H1 (cell line): ENCODE results near the gene ZNF471. TPM values are rescaled to one million over a fixed set of nuclear protein-coding genes. Genes with fewer than 3 reads are reported as not detected.

ENCODE experiments used
- CTCF ChIA-PET: fragments of 300-600 bp; sonication (Branson Sonifier 250); formaldehyde crosslinking; loops from one replicate; lab custom pipeline; 2021; ENCODE audit not compliant: partially characterized antibody; lab: Charles Lee
- POLR2A ChIA-PET: fragments of 300-600 bp; sonication (Branson Sonifier 250); formaldehyde crosslinking; loops from one replicate; lab custom pipeline; 2021; ENCODE audit warnings: inconsistent platforms; ENCODE audit not compliant: partially characterized antibody; lab: Charles Lee
- DNase-seq, 2 experiments: peaks; one replicate each; pipeline versions ENCODE4 v3.0.0 to v3.0.0-alpha.2; 2010 to 2022; ENCODE audit warnings: low spot score in 2 of 2, low read depth in 1 of 2, mixed read lengths in 1 of 2
- FAIRE-seq: peaks from 2 replicates; lab custom pipeline; 2011; peaks lifted over from hg19 to GRCh38; lab: Jason Lieb, UNC
- H2AFZ ChIP-seq: 2 replicates; pipeline ENCODE4 v1.8.1; 2012; ENCODE audit warnings: low read length, inconsistent platforms
- H2AK5ac ChIP-seq: 2 replicates; pipeline ENCODE4 v1.6.1; 2013; ENCODE audit warnings: low read depth, low read length
- H2BK120ac ChIP-seq: replicated peaks from 2 replicates; pipeline ENCODE3; 2013; ENCODE audit warnings: low read depth, low read length, inconsistent platforms
- H2BK12ac ChIP-seq: 2 replicates; pipeline ENCODE4 v1.6.1; 2013; ENCODE audit warnings: low read depth, low read length
- H2BK15ac ChIP-seq: 2 replicates; pipeline ENCODE4 v1.6.1; 2013; ENCODE audit warnings: low read length
- H2BK20ac ChIP-seq: 2 replicates; pipeline ENCODE4 v1.6.1; 2013; ENCODE audit warnings: low read length
- H2BK5ac ChIP-seq: 2 replicates; pipeline ENCODE4 v1.6.1; 2013; ENCODE audit warnings: low read depth, low read length
- H3K14ac ChIP-seq: 2 replicates; pipeline ENCODE4 v1.6.1; 2013; ENCODE audit warnings: inconsistent platforms; ENCODE audit not compliant: insufficient read length
- H3K18ac ChIP-seq: 2 replicates; pipeline ENCODE4 v1.6.1; 2013; ENCODE audit warnings: low read length; ENCODE audit errors: extremely low read depth
- H3K23ac ChIP-seq: 2 replicates; pipeline ENCODE4 v1.6.1; 2013; ENCODE audit warnings: inconsistent platforms; ENCODE audit not compliant: insufficient read length
- H3K23me2 ChIP-seq: 2 replicates; pipeline ENCODE4 v1.6.1; 2013; ENCODE audit warnings: low read depth, low read length
- H3K27ac ChIP-seq: 2 replicates; pipeline ENCODE4 v1.6.1; 2011; ENCODE audit warnings: low read depth, low read length, inconsistent platforms
- H3K27me3 ChIP-seq, 4 experiments: replicated peaks in 1 of 4; 1 replicate in 1 of 4; 2 replicates in 3 of 4; pipeline versions ENCODE4 v1.6.1 to v1.8.1; 2011 to 2013; ENCODE audit warnings: low read length in 3 of 4, mild to moderate bottlenecking in 3 of 4, inconsistent platforms in 2 of 4, mixed read lengths in 2 of 4, moderate library complexity in 1 of 4; ENCODE audit not compliant: control insufficient read depth in 3 of 4, insufficient read depth in 3 of 4; ENCODE audit errors: extremely low read depth in 1 of 4
- H3K36me3 ChIP-seq, 4 experiments: 2 replicates each; pipeline versions ENCODE4 v1.6.1 to v1.8.1; 2011 to 2013; ENCODE audit warnings: mild to moderate bottlenecking in 4 of 4, low read length in 3 of 4, moderate library complexity in 2 of 4, control low read depth in 1 of 4, inconsistent platforms in 1 of 4; ENCODE audit not compliant: insufficient read depth in 4 of 4, control insufficient read depth in 2 of 4
- H3K4ac ChIP-seq: replicated peaks from 2 replicates; pipeline ENCODE3; 2013; ENCODE audit warnings: low read length, low read depth, mixed read lengths, inconsistent platforms; ENCODE audit not compliant: insufficient read length
- H3K4me1 ChIP-seq, 4 experiments: replicated peaks in 1 of 4; 1 replicate in 1 of 4; 2 replicates in 3 of 4; pipeline versions ENCODE4 v1.6.1 to v1.8.1; 2011 to 2013; ENCODE audit warnings: low read length in 3 of 4, inconsistent platforms in 2 of 4, mixed read lengths in 1 of 4; ENCODE audit not compliant: insufficient read depth in 4 of 4, control insufficient read depth in 3 of 4
- H3K4me2 ChIP-seq, 2 experiments: 2 replicates each; pipeline versions ENCODE4 v1.6.1 to v1.8.1; 2011 to 2013; ENCODE audit warnings: low read depth in 2 of 2, low read length in 2 of 2, control low read depth in 1 of 2, inconsistent platforms in 1 of 2, mild to moderate bottlenecking in 1 of 2; ENCODE audit not compliant: insufficient read depth in 1 of 2
- H3K4me3 ChIP-seq, 4 experiments: fragments of 200-600, 300-600 bp in 1 of 4; sonication (generic), shearing (Covaris generic), sonication (Bioruptor Twin) in 1 of 4; 2 replicates each; pipeline versions ENCODE4 v1.5.1 to v1.8.1; 2011 to 2016; ENCODE audit warnings: low read length in 4 of 4, low read depth in 3 of 4, control low read depth in 2 of 4, inconsistent platforms in 2 of 4, mild to moderate bottlenecking in 2 of 4, mixed read lengths in 1 of 4, moderate library complexity in 1 of 4; ENCODE audit not compliant: insufficient read depth in 2 of 4; ENCODE audit errors: extremely low read depth in 1 of 4
- H3K56ac ChIP-seq: replicated peaks from 2 replicates; pipeline ENCODE3; 2013; ENCODE audit warnings: low read depth, mild to moderate bottlenecking, mixed read lengths, low read length, inconsistent platforms; ENCODE audit not compliant: insufficient read length
- H3K79me1 ChIP-seq: 2 replicates; pipeline ENCODE4 v1.6.1; 2013; ENCODE audit warnings: low read depth, low read length, control low read depth
- H3K79me2 ChIP-seq, 2 experiments: 2 replicates each; pipeline versions ENCODE4 v1.6.1 to v1.8.1; 2012 to 2013; ENCODE audit warnings: low read length in 2 of 2, mild to moderate bottlenecking in 2 of 2, inconsistent platforms in 1 of 2; ENCODE audit not compliant: insufficient read depth in 2 of 2, control insufficient read depth in 1 of 2
- H3K9ac ChIP-seq, 4 experiments: replicated peaks in 1 of 4; 1 replicate in 1 of 4; 2 replicates in 3 of 4; pipeline versions ENCODE4 v1.6.1 to v1.8.1; 2011 to 2013; ENCODE audit warnings: low read depth in 3 of 4, low read length in 3 of 4, control low read depth in 2 of 4, mild to moderate bottlenecking in 2 of 4, moderate library complexity in 2 of 4, inconsistent platforms in 1 of 4; ENCODE audit errors: extremely low read depth in 1 of 4
- H3K9me3 ChIP-seq, 2 experiments: 2 replicates each; pipeline versions ENCODE4 v1.6.1 to v1.8.1; 2012 to 2013; ENCODE audit warnings: mild to moderate bottlenecking in 2 of 2, moderate library complexity in 2 of 2, control low read depth in 1 of 2, inconsistent platforms in 1 of 2, low read depth in 1 of 2, low read length in 1 of 2, mixed read lengths in 1 of 2; ENCODE audit not compliant: insufficient read depth in 2 of 2
- H4K20me1 ChIP-seq, 2 experiments: replicated peaks in 1 of 2; 2 replicates each; pipeline versions ENCODE3 to v1.8.1; 2011 to 2013; ENCODE audit warnings: inconsistent platforms in 2 of 2, low read length in 2 of 2, mild to moderate bottlenecking in 1 of 2; ENCODE audit not compliant: insufficient read depth in 2 of 2, control insufficient read depth in 1 of 2
- H4K5ac ChIP-seq: 2 replicates; pipeline ENCODE4 v1.6.1; 2013; ENCODE audit warnings: low read length, low read depth, mixed read lengths, inconsistent platforms; ENCODE audit not compliant: insufficient read length
- H4K8ac ChIP-seq: 2 replicates; pipeline ENCODE4 v1.8.0; 2013; ENCODE audit warnings: mild to moderate bottlenecking, moderate library complexity, low read length, inconsistent platforms; ENCODE audit not compliant: insufficient read depth; ENCODE audit errors: extremely low read depth
- H4K91ac ChIP-seq: replicated peaks from 2 replicates; pipeline ENCODE3; 2013; ENCODE audit warnings: low read length, mixed read lengths, inconsistent platforms; ENCODE audit not compliant: insufficient read length
- CREB1 ChIP-seq: IDR thresholded peaks from 2 replicates; pipeline ENCODE4 v1.6.1; 2012; ENCODE audit warnings: inconsistent platforms
- FOSL1 ChIP-seq: IDR thresholded peaks from 2 replicates; pipeline ENCODE4 v1.6.1; 2011; ENCODE audit warnings: mild to moderate bottlenecking, low read depth, low read length, moderate library complexity; ENCODE audit not compliant: insufficient read depth
- GTF2F1 ChIP-seq: IDR thresholded peaks from 2 replicates; pipeline ENCODE4 v1.6.1; 2012; ENCODE audit warnings: low read depth, low read length, improper control_type of control experiment, borderline replicate concordance
- HDAC2 ChIP-seq, 2 experiments: fragments of 300-600 bp in 1 of 2; sonication (generic) in 1 of 2; IDR thresholded peaks; 2 replicates each; pipeline ENCODE4 v1.6.1; 2011 to 2012; ENCODE audit warnings: low read depth in 2 of 2, low read length in 2 of 2, mild to moderate bottlenecking in 2 of 2, moderate library complexity in 2 of 2, borderline replicate concordance in 1 of 2, inconsistent platforms in 1 of 2
- KDM4A ChIP-seq: IDR thresholded peaks from one replicate; pipeline ENCODE4 v1.7.1; 2012; ENCODE audit warnings: low read depth, mild to moderate bottlenecking, moderate library complexity, low read length, inconsistent platforms; ENCODE audit not compliant: severe bottlenecking
- NRF1 ChIP-seq: IDR thresholded peaks from 2 replicates; pipeline ENCODE4 v1.6.1; 2011; ENCODE audit warnings: mild to moderate bottlenecking, low read depth, low read length, improper control_type of control experiment
- POU5F1 ChIP-seq: IDR thresholded peaks from 2 replicates; pipeline ENCODE4 v1.6.1; 2011; ENCODE audit warnings: low read depth, mild to moderate bottlenecking, low read length, moderate library complexity
- SP1 ChIP-seq: IDR thresholded peaks from 2 replicates; pipeline ENCODE4 v1.6.1; 2011; ENCODE audit warnings: low read depth, low read length
- TCF12 ChIP-seq: IDR thresholded peaks from 2 replicates; pipeline ENCODE4 v1.6.1; 2011; ENCODE audit warnings: low read depth, mild to moderate bottlenecking, low read length
- ZNF274 ChIP-seq: IDR thresholded peaks from 2 replicates; pipeline ENCODE4 v1.7.0; 2012; ENCODE audit warnings: low read length, borderline replicate concordance; ENCODE audit errors: extremely low read depth
- WGBS, 2 experiments: shearing (Covaris generic) in 1 of 2; methylation state at CpG; one replicate each; pipeline versions ENCODE4 v1.1.6 to v1.1.7; 2013 to 2015; ENCODE audit warnings: low lambda C conversion rate in 2 of 2, mixed read lengths in 2 of 2, inconsistent platforms in 1 of 2, low coverage in 1 of 2, missing lambda C conversion rate in 1 of 2; ENCODE audit not compliant: insufficient replicate concordance in 2 of 2, insufficient coverage in 1 of 2, insufficient read length in 1 of 2; ENCODE audit errors: extremely low coverage in 1 of 2, missing lambda C conversion rate in 1 of 2; 5-methylcytosine and 5-hydroxymethylcytosine counted together
- polyA plus RNA-seq, 7 experiments: library from polyadenylated mRNA; depleted of rRNA in 3 of 7; stranded (reverse) in 5 of 7; unstranded in 2 of 7; fragments of >200 nt in 5 of 7; fragments of 200-250 nt in 2 of 7; gene quantifications; 1 replicate in 5 of 7; 2 replicates in 1 of 7; 4 replicates in 1 of 7; pipeline versions ENCODE4 v1.2.1 to v1.2.3, GENCODE V29; 2011 to 2013; ENCODE audit warnings: missing spikeins in 2 of 7, mixed read lengths in 2 of 7
- total RNA-seq: library from RNA; stranded (reverse); fragmentation: NEBNext Ultra II Directional; extraction: Animal tissue kit (Norgen Biotek cat#: 25700); gene quantifications from 2 replicates; pipeline ENCODE4 v1.2.1, GENCODE V29; 2021
- TF ChIP-seq, protein P1 (sequence below): IDR thresholded peaks from 2 replicates; pipeline ENCODE4 v1.6.1; 2011; ENCODE audit warnings: low read length, improper control_type of control experiment

The ZNF471 gene
- total and polyA plus RNA-seq, 2 of the 8 experiments (the other 6 are each of a cell fraction or from before 2014, with no cell fraction given) = 0.73 to 0.74 TPM

DNA sequence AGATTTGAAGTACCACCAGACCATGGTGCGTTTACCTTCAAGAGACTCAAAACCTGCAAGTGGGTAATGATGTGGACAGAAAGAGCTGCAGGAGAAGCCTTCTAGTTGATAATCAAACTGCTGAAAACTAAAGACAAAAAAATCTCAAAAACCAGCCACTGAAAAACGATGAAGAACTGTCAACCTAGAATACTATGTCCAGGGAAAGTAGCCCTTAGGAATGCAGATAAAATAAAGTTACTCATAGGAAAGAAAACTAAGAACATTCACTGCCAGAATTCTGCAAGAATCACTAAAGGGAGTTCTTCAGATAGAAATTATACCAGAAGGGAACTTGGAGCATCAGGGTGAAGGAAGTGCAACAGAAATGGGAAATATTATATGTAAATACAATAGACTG lies 64.9 kb downstream of the ZNF471 start:
- peaks cover 4 to 86% (median 45%) of the 10 kb centered on the region in 4 experiments; a peak in 7 of 8 replicates for H3K36me3 ChIP-seq
- FAIRE-seq = no peak

More for the DNA sequence above, 64.9 kb downstream of the ZNF471 start:
- Histone ChIP-seq H3K79me2 (no peaks in the 10 kb centered on the region), H2BK20ac (no peak overlapping the region), H3K56ac (no peak overlapping the region), H2AK5ac (no peak overlapping the region), H4K8ac (no peak overlapping the region), H2BK5ac (no peak overlapping the region), H3K4me2 (no peak overlapping the region), H4K20me1 (no peaks in the 10 kb centered on the region), H3K4me1 (no peaks in the 10 kb centered on the region; a peak in 1 of 7 replicates), H2BK120ac (no peak overlapping the region), H2BK15ac (no peak overlapping the region), H3K79me1 (no peaks in the 10 kb centered on the region), H3K4ac (no peak overlapping the region), H3K23me2 (peaks cover 5% of the 10 kb centered on the region; the same call in 1 of the 2 replicates), H3K23ac (no peak overlapping the region), H4K91ac (no peak overlapping the region), H3K9me3 (peaks cover 70 to 76% of the 10 kb centered on the region in 2 experiments), H3K4me3 (no peak overlapping the region), H3K27ac (no peak overlapping the region), H3K9ac (no peak overlapping the region), H3K18ac (no peak overlapping the region), H4K5ac (no peak overlapping the region), H3K14ac (no peak overlapping the region), H2BK12ac (no peak overlapping the region), H3K27me3 (no peaks in the 10 kb centered on the region), H2AFZ (no peak overlapping the region)
- no peak for DNase-seq
- TF ChIP-seq HDAC2 (IDR thresholded peaks at IDR 0.05; ENCODE audit: borderline replicate concordance in 1 of 2, low read depth in 2 of 2, low read length in 2 of 2) (no peak), CREB1 (no peak), ZNF274 (no peak), NRF1 (no peak), SP1 (no peak), TCF12 (no peak), FOSL1 (no peak), POU5F1 (no peak), GTF2F1 (no peak), KDM4A (no peak)
- TF ChIP-seq, protein P1, sequence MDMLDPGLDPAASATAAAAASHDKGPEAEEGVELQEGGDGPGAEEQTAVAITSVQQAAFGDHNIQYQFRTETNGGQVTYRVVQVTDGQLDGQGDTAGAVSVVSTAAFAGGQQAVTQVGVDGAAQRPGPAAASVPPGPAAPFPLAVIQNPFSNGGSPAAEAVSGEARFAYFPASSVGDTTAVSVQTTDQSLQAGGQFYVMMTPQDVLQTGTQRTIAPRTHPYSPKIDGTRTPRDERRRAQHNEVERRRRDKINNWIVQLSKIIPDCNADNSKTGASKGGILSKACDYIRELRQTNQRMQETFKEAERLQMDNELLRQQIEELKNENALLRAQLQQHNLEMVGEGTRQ = no peak
- CTCF ChIA-PET = no interaction called here
- WGBS, 2 experiments = 45% methylated on average over 2 of the region's 2 CpGs; no CpG with 5 or more reads in 1 of the 2 experiments
- POLR2A ChIA-PET = no interaction called here
